Mucosa of rectum (tissue), 2 donors: Measurements from ENCODE around the gene GP9.

Experiments
- H3K27ac ChIP-seq, 2 donors: one replicate each; pipeline ENCODE4 v1.7.0; 2013; ENCODE audit warnings: inconsistent platforms in 2 of 2, low read depth in 2 of 2, low read length in 2 of 2
- H3K27me3 ChIP-seq, 2 donors: one replicate each; pipeline ENCODE4 v1.7.0; 2013; ENCODE audit warnings: low read length in 2 of 2; ENCODE audit not compliant: control insufficient read depth in 2 of 2, insufficient read depth in 2 of 2
- H3K36me3 ChIP-seq, 2 donors: one replicate each; pipeline ENCODE4 v1.7.0; 2013; ENCODE audit warnings: low read length in 2 of 2; ENCODE audit not compliant: control insufficient read depth in 2 of 2, insufficient read depth in 2 of 2
- H3K4me1 ChIP-seq, 2 donors: one replicate each; pipeline ENCODE4 v1.7.0; 2013; ENCODE audit warnings: low read length in 2 of 2, mild to moderate bottlenecking in 1 of 2; ENCODE audit not compliant: control insufficient read depth in 2 of 2, insufficient read depth in 2 of 2
- H3K4me3 ChIP-seq, 2 donors: one replicate each; pipeline ENCODE4 v1.7.0; 2013; ENCODE audit warnings: low read length in 2 of 2
- H3K9ac ChIP-seq, 2 donors: one replicate each; pipeline ENCODE4 v1.7.0; 2013; ENCODE audit warnings: low read length in 2 of 2, low read depth in 1 of 2, mild to moderate bottlenecking in 1 of 2
- H3K9me3 ChIP-seq, 2 donors: one replicate each; pipeline ENCODE4 v1.7.0; 2013; ENCODE audit warnings: low read length in 2 of 2; ENCODE audit not compliant: control insufficient read depth in 2 of 2
- donor health status: healthy.
- donor health status: Normal muscosa, but diverticular disease.

GP9 gene

DNA sequence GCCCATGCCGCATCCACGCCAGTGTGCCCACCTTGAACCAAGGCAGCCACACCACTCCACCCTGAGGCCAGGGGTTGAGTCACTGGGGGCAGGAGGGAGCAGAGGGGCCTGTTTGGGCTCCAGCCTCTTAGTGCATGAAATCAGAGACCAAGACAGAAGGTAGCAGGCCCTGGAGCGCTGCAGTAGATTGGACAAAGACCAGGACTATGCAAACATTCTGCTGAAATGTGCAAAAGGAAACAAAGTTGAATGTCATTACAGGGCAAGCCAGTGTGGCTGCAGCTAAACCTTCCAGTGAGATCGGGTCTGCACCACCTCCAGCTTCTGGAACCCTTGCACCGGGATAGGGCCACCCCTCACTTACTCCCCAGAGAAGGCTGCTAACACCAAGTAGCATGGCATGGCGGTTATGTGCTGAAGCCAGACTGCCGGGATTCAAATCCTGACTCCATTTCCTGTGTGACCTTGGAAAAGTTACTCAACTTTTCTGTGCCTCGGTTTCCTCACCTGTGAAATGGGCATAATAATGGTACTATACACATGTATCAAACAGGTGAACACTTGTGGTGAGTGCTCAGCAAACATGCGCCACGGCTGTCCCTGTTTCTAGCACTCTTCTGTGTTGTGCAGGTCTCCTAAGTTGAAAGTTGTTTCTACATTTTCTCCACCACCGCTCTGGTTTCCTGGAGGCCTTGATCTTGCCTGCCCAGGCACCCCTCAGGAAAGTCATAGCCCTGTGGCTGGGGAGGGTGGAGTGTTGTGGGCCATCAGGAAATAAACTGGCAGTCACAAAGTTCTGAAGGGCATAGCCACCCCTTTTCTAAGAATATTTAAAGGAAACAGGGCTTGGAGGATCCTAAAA lies 25.0 kb upstream of the GP9 start:
- H3K9me3 ChIP-seq: no peaks in the 10 kb centered on the region
- peaks cover 0 to 3% of the 10 kb centered on the region in 2 donors for H3K36me3 ChIP-seq
- peaks cover 0 to 3% of the 10 kb centered on the region in 2 donors for H3K4me1 ChIP-seq
- H3K27ac ChIP-seq: no peak overlapping the region
- H3K9ac ChIP-seq: no peak overlapping the region
- H3K4me3 ChIP-seq: no peak overlapping the region
- H3K27me3 ChIP-seq: no peaks in the 10 kb centered on the region

DNA sequence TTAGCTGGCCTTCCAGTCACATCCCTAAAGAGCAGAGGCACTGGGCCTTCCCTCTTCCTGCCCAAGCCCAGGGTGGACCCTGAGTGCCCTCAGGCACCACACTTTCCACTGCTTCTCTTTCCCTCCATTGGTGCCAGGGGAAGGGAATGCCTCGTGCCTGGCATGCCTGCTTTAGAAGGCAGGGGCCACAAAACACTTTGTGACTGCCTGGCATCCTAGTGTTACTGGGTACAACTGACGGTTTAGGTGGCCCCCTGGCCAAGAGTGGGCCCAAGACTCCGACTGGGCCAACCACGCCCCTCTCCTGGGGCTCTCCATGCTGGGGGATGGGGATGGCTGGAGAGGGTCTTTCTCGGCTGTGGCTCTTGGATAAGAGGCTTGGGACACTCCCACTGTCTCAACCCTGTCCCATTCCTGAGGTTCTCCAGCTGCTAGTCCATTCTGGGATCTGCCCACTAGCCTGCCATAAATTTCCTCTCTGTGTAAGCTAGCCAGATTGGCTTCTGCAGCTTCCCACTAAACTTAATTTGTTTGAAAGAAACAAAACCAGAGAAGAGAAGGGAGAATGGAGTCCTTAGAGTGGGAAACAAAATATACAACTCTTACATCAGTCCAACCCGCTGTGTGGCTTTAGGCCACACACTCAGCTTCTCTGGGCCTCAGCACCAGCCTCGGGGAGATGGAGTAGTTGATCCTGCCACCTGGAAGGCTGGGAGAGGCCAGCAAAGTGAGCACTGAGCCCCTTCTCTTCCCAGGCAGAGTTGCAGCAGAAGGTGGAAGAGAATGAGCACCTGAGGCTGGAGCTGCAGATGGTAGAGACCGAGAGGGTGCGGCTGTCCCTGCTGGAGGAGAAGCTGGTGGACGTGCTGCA lies 24.1 kb upstream of the GP9 start:
- H3K36me3 ChIP-seq: no peaks in the 10 kb centered on the region
- H3K4me3 ChIP-seq: no peak overlapping the region
- H3K27me3 ChIP-seq: no peaks in the 10 kb centered on the region
- H3K4me1 ChIP-seq: peaks cover 0 to 3% of the 10 kb centered on the region in 2 donors
- H3K27ac ChIP-seq: no peak overlapping the region
- no peak overlapping the region for H3K9ac ChIP-seq
- no peaks in the 10 kb centered on the region for H3K9me3 ChIP-seq

DNA sequence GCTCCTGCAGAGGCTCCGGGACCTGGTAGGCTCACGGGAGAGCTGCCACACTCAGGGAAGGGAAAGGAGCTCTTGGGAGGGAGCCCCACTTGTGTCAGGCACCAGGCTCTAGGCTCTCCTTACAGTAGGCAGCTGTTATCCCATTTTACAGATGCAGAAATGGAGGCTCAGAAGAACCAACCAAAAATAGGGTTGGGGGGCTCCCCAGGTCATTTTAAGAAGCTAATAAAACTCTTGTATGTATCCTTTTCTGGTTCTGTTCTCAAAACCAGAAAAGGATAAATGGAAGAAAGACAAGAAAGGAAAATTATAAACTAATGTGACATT lies 23.5 kb upstream of the GP9 start:
- Histone ChIP-seq H3K4me3 (no peak overlapping the region), H3K27ac (no peak overlapping the region), H3K9ac (no peak overlapping the region), H3K27me3 (no peaks in the 10 kb centered on the region), H3K4me1 (peaks cover 0 to 3% of the 10 kb centered on the region in 2 donors), H3K36me3 (no peaks in the 10 kb centered on the region), H3K9me3 (no peaks in the 10 kb centered on the region)

DNA sequence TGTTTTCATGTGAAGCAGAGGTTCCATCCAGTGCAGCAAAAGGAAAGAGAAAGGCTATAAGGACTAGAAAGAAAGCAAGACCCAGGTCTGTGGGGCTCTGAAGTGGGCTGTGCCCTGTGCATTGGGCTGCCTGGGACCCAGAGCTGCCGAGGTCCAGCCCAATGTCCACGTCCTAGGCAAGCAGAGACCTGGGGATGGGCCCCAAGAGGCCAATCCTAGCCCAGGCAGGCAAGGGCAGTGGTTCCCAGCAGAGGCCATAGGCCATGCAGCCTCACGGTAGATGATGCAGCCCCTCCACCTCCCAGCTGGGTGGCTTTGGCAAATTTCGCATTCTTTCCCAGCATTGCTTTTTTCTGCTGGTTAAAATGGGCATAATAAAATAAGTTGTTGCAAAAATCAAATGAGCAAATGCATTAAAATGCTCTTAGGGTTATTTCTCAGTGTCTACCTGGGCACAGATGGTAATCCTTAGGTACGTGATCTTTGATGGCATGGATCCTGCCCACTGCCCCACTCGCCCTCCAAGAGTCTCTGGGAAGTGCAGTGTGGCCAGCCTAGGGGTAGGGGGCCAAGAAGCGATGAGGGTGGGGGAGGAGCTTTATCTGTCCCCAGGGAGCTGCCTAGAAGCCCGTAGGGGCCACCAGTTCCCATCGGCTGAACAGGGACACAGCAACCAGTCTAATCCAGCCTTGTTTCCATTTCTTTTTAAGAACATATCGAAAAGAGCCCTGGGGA lies 22.3 kb upstream of the GP9 start:
- Histone ChIP-seq H3K4me1 (peaks cover 0 to 3% of the 10 kb centered on the region in 2 donors), H3K36me3 (no peaks in the 10 kb centered on the region), H3K9ac (no peak overlapping the region), H3K27me3 (no peaks in the 10 kb centered on the region), H3K27ac (no peak overlapping the region), H3K9me3 (no peaks in the 10 kb centered on the region), H3K4me3 (no peak overlapping the region)

DNA sequence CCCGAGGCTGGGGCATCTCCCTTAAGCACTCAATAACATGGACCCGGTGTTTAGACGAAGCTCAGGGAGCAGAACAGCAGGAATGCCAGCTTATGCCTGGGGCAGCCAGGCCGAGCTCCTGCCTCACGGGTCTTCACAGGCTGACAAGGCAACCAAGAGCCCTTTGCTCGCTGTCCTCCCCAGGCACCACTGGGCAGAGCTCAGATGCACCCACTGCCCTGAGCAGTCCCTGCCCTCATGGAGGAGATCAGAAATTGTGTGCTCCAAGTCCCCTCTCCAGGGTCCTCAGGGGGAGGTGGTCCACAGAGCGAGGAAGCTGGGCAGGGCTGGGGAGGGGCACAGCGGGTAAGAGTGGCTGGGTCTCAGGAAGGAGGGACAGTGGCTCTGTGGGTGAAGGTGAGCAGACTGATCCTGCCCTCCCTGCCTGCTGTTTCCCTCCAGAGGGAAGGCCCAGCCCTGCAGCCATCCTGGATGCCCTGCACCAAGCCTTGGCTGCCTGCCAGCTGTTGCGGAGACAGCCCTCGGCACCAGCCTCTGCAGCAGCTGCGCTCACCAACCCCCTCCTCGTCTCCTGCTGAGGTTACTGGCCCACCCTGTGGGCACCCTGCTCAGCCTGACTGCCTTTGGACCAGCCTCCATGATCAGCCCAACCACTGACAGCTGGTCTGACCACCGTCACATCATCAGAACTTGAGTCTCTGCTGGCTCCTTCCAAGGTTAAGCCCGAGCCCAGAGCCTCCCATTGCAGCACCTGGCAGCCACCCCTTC lies 21.1 kb upstream of the GP9 start:
- H3K27me3 ChIP-seq: no peaks in the 10 kb centered on the region
- no peak overlapping the region for H3K27ac ChIP-seq
- H3K9ac ChIP-seq: no peak overlapping the region
- H3K4me3 ChIP-seq: no peak overlapping the region
- no peaks in the 10 kb centered on the region for H3K9me3 ChIP-seq
- peaks cover 0 to 3% of the 10 kb centered on the region in 2 donors for H3K4me1 ChIP-seq
- H3K36me3 ChIP-seq: no peaks in the 10 kb centered on the region

DNA sequence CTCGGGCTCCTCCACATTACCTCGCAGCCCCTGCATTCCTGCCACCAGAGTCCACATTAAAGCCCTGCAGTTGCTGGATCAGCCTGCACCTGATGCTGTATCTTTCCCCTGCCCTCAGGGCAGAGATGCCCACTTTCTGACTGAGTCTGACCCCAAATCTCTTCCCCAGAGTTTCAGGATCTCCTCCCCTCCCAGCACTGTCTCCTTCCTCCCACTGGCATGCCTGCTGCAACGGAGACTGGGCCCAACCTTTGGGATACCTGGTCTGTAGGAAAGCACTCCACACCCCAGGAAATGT lies 20.6 kb upstream of the GP9 start:
- Histone ChIP-seq H3K27ac (no peak overlapping the region), H3K4me1 (peaks cover 0 to 3% of the 10 kb centered on the region in 2 donors), H3K36me3 (no peaks in the 10 kb centered on the region), H3K27me3 (no peaks in the 10 kb centered on the region), H3K9me3 (no peaks in the 10 kb centered on the region), H3K9ac (no peak overlapping the region), H3K4me3 (no peak overlapping the region)

DNA sequence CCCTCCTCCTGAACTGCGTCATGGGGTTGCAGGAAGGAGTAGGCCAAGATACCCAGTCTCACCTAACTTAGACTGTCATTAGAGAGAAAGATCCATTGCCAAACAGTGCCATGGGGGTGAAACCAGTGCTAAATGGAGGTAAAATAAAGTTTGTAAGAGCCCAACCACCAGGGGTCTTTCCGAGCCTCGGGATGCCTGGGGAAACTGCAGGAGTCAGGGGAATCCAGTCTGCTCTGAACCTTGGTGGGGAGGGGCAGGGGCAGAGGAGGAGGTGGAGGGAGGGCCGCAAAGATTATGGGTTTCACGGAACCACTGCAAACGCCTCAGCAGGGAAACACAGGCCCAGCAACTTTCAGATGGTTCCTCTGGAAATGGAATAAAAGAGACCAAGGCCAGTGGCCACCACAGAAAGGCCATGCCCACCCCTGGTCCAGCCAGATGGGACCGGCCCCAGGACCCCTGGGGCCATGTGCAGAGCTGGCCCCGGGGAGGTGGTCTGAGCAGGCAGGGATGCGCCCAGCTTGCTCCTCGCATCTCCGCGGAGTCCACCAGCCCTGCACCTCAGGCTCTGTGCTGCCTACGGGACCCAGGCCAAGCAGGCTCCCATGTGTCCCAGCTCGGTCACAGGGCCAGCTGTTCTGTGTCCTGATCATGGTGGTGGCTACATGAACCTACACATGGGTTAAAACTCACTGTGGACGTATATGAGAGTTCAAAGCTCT lies 19.8 kb upstream of the GP9 start:
- Histone ChIP-seq H3K4me3 (no peak overlapping the region), H3K27me3 (no peaks in the 10 kb centered on the region), H3K4me1 (peaks cover 0 to 3% of the 10 kb centered on the region in 2 donors), H3K9me3 (no peaks in the 10 kb centered on the region), H3K36me3 (no peaks in the 10 kb centered on the region), H3K27ac (no peak overlapping the region), H3K9ac (no peak overlapping the region)

DNA sequence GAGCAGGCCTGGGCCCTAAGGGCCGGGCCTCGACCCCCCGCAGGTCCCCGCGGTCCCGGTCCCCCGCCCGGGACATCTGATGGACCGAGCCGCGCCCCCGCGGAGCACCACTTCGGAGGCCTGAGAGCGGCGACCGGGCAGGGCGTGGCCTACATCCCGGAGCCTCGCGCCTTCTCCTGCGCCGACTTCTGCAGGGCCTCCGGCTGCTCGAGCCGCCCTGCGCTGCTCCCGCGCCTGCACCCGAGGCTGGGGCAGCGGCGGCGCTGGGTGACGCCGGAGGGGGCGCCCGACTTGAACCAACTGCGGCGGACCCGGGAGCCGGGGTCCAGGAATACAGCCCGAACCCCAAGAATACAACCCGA lies 14.9 kb upstream of the GP9 start:
- Histone ChIP-seq H3K9me3 (no peaks in the 10 kb centered on the region), H3K4me3 (no peak overlapping the region), H3K27me3 (no peaks in the 10 kb centered on the region), H3K36me3 (peaks cover 0 to 3% of the 10 kb centered on the region in 2 donors), H3K4me1 (peaks cover 4% of the 10 kb centered on the region in 2 donors), H3K9ac (no peak overlapping the region), H3K27ac (no peak overlapping the region)

DNA sequence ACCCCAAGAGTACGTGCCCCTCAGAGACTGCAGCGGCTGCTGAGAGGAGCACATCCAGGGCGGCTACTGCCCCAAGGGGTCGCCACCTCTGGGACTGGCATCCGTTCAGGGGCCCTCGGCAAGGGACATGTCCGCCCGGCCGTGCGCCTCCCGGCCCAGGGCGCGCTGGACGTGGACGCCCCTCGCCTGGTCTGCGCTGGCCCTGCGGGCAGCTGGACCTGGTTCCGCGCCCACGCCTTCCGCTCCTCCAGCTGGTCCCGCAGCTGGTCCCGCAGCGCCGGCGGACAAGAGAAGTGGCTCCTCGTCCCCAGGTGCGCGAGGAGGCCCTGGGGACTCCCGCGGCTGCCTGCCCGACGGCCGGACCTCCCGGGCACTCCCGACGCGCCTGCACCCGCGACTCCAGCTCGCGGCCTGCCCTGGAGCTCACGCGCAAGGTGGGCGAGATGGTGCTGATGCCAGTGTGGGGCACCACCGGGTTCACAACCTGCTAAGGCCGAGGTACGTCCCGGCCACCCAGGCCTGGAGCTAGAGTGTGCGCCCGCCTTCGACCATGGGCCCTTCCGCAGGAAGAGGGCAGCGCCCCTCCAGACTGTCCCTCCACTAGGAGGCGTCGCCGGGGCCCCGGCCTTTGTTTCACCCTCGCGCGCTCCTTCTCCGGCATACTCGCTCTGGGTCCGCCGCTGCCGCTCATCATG lies 14.4 kb upstream of the GP9 start:
- Histone ChIP-seq H3K9me3 (no peaks in the 10 kb centered on the region), H3K36me3 (peaks cover 0 to 3% of the 10 kb centered on the region in 2 donors), H3K27me3 (no peaks in the 10 kb centered on the region), H3K9ac (no peak overlapping the region), H3K4me3 (no peak overlapping the region), H3K27ac (no peak overlapping the region), H3K4me1 (peaks cover 8 to 10% of the 10 kb centered on the region in 2 donors)
